GM20000 (cell line): ENCODE data around the gene WDR6.

ENCODE experiments used
- DNase-seq: peaks from one replicate; pipeline ENCODE4 v3.0.0; 2012; ENCODE audit warnings: low spot score
- CTCF ChIP-seq: IDR thresholded peaks from 2 replicates; pipeline ENCODE4 v1.5.1; 2012; ENCODE audit warnings: mild to moderate bottlenecking, control low read depth; ENCODE audit errors: extremely low read depth, missing control alignments

WDR6 gene

GRCh38 chr3:48991851-48992545 lies 15.2 kb upstream of the WDR6 start:
- DNase-seq: no peak
- TF ChIP-seq CTCF: no peak

GRCh38 chr3:48993834-48994233 lies 13.4 kb upstream of the WDR6 start:
- TF ChIP-seq CTCF: no peak
- no peak for DNase-seq

- DNase-seq: no peak
- no peak for TF ChIP-seq CTCF
Measured at GRCh38 chr3:48996640-48997039, 10.6 kb upstream of the WDR6 start.

GRCh38 chr3:48997102-48997635 lies 10.0 kb upstream of the WDR6 start:
- no peak for DNase-seq

GRCh38 chr3:48997714-48998637 lies 9.2 kb upstream of the WDR6 start:
- TF ChIP-seq CTCF: no peak
- no peak for DNase-seq

More at GRCh38 chr3:48997102-48997635, 10.0 kb upstream of the WDR6 start:
- no peak for TF ChIP-seq CTCF

- no peak for TF ChIP-seq CTCF
- DNase-seq: no peak
Measured at GRCh38 chr3:48999085-48999858, 7.9 kb upstream of the WDR6 start.
